PC-3 (cell line): ENCODE measurements around the gene NLGN1. TPM values are rescaled to one million over a fixed set of nuclear protein-coding genes. Genes with fewer than 3 reads are reported as not detected.

Experiments
- ATAC-seq: fragments of 200-7000 bp; cut with Tn5 transposase; 2 replicates; pipeline ENCODE4 v1.9.1; 2020; ENCODE audit warnings: mild to moderate bottlenecking, moderate library complexity
- BruUV-seq: library from RNA; stranded (reverse); fragments of 400-500 nt; replicated peaks from 2 replicates; lab custom pipeline; 2021; lab: Mats Ljungman, UMichigan
- CTCF ChIA-PET: fragments of 300-600 bp; sonication (Branson Sonifier 250); formaldehyde crosslinking; loops from one replicate; lab custom pipeline; 2022; ENCODE audit warnings: antibody characterized with exemption; lab: Charles Lee
- POLR2A ChIA-PET: fragments of 300-600 bp; sonication (Branson Sonifier 250); formaldehyde crosslinking; loops from one replicate; lab custom pipeline; 2022; ENCODE audit warnings: antibody characterized with exemption; ENCODE audit not compliant: unreplicated experiment; lab: Charles Lee
- DNase-seq: peaks from one replicate; pipeline ENCODE4 v3.0.0-alpha.2; 2015
- H2AFZ ChIP-seq: fragments of 300-600 bp; sonication (generic); 2 replicates; pipeline ENCODE4 v1.6.0; 2016; ENCODE audit warnings: antibody characterized with exemption, low read length
- H3F3A ChIP-seq: fragments of 300-600 bp; sonication (generic); one replicate; pipeline ENCODE4 v1.6.0; 2017; ENCODE audit warnings: antibody characterized with exemption, low read length, control low read depth, mild to moderate bottlenecking; ENCODE audit not compliant: unreplicated experiment
- H3K27ac ChIP-seq: fragments of 300-600 bp; sonication (generic); 2 replicates; pipeline ENCODE4 v1.5.1; 2016; ENCODE audit warnings: mild to moderate bottlenecking, low read length
- H3K27me3 ChIP-seq: fragments of 300-600 bp; sonication (generic); 2 replicates; pipeline ENCODE4 v1.6.1; 2016; ENCODE audit warnings: low read length, mixed read lengths
- H3K36me3 ChIP-seq: fragments of 300-600 bp; sonication (generic); 2 replicates; pipeline ENCODE4 v1.6.1; 2016; ENCODE audit warnings: low read depth, mixed run types, low read length, mixed read lengths
- H3K4me1 ChIP-seq: fragments of 300-600 bp; sonication (generic); 2 replicates; pipeline ENCODE4 v1.5.1; 2016; ENCODE audit warnings: low read length; ENCODE audit not compliant: insufficient read depth
- H3K4me2 ChIP-seq: fragments of 300-600 bp; sonication (generic); 2 replicates; pipeline ENCODE4 v1.6.0; 2016; ENCODE audit warnings: low read length
- H3K4me3 ChIP-seq: fragments of 300-600 bp; sonication (generic); 2 replicates; pipeline ENCODE4 v1.5.1; 2016; ENCODE audit warnings: mild to moderate bottlenecking, low read length, mixed read lengths
- H3K79me2 ChIP-seq: fragments of 300-600 bp; sonication (generic); 2 replicates; pipeline ENCODE4 v1.6.1; 2017; ENCODE audit warnings: low read length, mixed read lengths
- H3K9ac ChIP-seq: fragments of 300-600 bp; sonication (generic); 2 replicates; pipeline ENCODE4 v1.6.0; 2016; ENCODE audit warnings: mild to moderate bottlenecking, low read length
- H3K9me2 ChIP-seq: fragments of 300-600 bp; sonication (generic); replicated peaks from 2 replicates; pipeline ENCODE4 v1.6.1; 2016; ENCODE audit warnings: mixed run types, low read length, mixed read lengths
- H3K9me3 ChIP-seq: fragments of 300-600 bp; sonication (generic); 2 replicates; pipeline ENCODE4 v1.6.1; 2016; ENCODE audit warnings: low read length, mixed read lengths
- H4K20me1 ChIP-seq: fragments of 300-600 bp; sonication (generic); 2 replicates; pipeline ENCODE4 v1.6.1; 2016; ENCODE audit warnings: low read length, mixed read lengths
- EZH2 ChIP-seq: fragments of 300-600 bp; sonication (generic); IDR thresholded peaks from one replicate; pipeline ENCODE4 v1.6.1; 2017; ENCODE audit warnings: antibody characterized with exemption, mild to moderate bottlenecking, low read length; ENCODE audit not compliant: unreplicated experiment
- EZH2phosphoT487 ChIP-seq: fragments of 300-600 bp; sonication (generic); IDR thresholded peaks from 2 replicates; pipeline ENCODE4 v1.6.1; 2018; ENCODE audit warnings: mild to moderate bottlenecking, antibody characterized with exemption, low read length, borderline replicate concordance
- intact Hi-C: fragments of 100-400 bp; cut with micrococcal nuclease; formaldehyde crosslinking; loops from 2 replicates; pipeline ENCODE4 v1.9.0; 2023
- total RNA-seq: library from RNA; depleted of rRNA; stranded (reverse); fragments of >200 nt; gene quantifications from 2 replicates; pipeline ENCODE4 v1.2.3, GENCODE V29; 2014
- TF ChIP-seq, protein P1 (sequence below): fragments of 300-600 bp; sonication (generic); conservative IDR thresholded peaks from 2 replicates; pipeline ENCODE4 v1.5.1; 2017; ENCODE audit warnings: antibody characterized with exemption, low read depth, mild to moderate bottlenecking, low read length

Gene NLGN1
- total RNA-seq, 1 experiment from 2014 or later: 0.77 TPM

DNA sequence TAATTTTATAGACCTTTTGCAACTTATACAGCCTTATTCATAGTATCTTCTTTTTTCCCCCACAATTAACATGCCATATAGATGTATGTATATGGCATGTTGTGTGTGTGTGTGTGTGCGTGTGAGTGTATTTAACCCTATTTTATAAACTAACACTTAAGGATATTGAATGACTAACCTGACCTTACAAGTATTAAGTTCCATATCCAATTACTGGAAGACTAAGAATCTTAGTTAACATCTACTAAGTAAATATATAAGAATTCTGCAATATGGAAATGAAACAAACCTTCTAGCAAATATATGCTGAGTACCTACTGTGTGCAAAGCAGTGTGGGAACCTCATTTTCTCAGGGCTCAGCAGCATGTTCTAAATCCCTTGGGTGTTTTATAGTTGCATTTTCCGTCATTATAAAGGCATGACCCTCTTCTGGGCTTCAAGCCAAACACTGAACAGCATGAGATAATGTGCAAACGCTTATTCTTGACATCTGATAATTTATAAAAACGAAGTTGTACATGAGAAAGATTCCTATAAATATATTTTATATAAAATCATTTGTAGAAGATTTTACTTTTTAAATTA is 105.5 kb downstream of the NLGN1 start:
- Histone ChIP-seq H3K27me3 (no peaks in the 10 kb centered on the region), H3K9ac (no peak overlapping the region), H3K4me1 (no peaks in the 10 kb centered on the region), H3K4me2 (no peak overlapping the region), H3K79me2 (no peaks in the 10 kb centered on the region), H2AFZ (no peak overlapping the region), H3K27ac (no peak overlapping the region), H4K20me1 (no peaks in the 10 kb centered on the region), H3K4me3 (no peak overlapping the region), H3K9me2 (no peaks in the 10 kb centered on the region), H3K9me3 (no peaks in the 10 kb centered on the region), H3K36me3 (no peaks in the 10 kb centered on the region), H3F3A (no peaks in the 10 kb centered on the region)
- TF ChIP-seq EZH2phosphoT487 (no peak), EZH2 (no peak)
- TF ChIP-seq, protein P1, sequence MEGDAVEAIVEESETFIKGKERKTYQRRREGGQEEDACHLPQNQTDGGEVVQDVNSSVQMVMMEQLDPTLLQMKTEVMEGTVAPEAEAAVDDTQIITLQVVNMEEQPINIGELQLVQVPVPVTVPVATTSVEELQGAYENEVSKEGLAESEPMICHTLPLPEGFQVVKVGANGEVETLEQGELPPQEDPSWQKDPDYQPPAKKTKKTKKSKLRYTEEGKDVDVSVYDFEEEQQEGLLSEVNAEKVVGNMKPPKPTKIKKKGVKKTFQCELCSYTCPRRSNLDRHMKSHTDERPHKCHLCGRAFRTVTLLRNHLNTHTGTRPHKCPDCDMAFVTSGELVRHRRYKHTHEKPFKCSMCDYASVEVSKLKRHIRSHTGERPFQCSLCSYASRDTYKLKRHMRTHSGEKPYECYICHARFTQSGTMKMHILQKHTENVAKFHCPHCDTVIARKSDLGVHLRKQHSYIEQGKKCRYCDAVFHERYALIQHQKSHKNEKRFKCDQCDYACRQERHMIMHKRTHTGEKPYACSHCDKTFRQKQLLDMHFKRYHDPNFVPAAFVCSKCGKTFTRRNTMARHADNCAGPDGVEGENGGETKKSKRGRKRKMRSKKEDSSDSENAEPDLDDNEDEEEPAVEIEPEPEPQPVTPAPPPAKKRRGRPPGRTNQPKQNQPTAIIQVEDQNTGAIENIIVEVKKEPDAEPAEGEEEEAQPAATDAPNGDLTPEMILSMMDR: no peak
- ChIA-PET POLR2A (no interaction called here), CTCF (no interaction called here)
- no peak for ATAC-seq
- BruUV-seq: no TSS peak
- no peak for DNase-seq
- intact Hi-C loops: no loop called here

DNA sequence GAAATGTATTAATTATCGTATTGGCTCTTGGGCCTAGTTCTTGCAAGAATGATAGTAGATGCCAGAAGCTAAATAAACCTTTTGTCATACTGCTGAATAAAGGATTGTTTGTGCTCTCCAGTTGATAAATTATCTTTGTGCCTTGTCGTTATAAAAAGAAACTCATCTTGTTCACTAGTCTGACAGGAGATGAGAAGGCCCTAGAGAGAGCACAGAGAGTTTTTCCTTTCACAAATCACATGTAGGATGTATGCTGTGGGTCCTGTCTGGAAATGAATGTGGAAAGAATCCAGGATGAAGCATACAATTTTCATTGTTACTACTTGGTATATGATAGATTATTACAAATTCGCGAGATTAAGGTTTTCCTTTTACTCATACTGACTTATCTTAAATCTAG is 113.0 kb downstream of the NLGN1 start:
- TF ChIP-seq EZH2 (no peak), EZH2phosphoT487 (no peak)
- TF ChIP-seq, protein P1: no peak
- Histone ChIP-seq H3K27ac (no peak overlapping the region), H3F3A (no peaks in the 10 kb centered on the region), H3K4me1 (no peaks in the 10 kb centered on the region), H2AFZ (no peak overlapping the region), H4K20me1 (no peaks in the 10 kb centered on the region), H3K36me3 (no peaks in the 10 kb centered on the region), H3K4me3 (no peak overlapping the region), H3K79me2 (no peaks in the 10 kb centered on the region), H3K27me3 (0 out of 2 replicates have a peak, but pooled peaks cover 3% of the 10 kb centered on the region), H3K9me2 (no peaks in the 10 kb centered on the region), H3K4me2 (no peak overlapping the region), H3K9ac (no peak overlapping the region), H3K9me3 (no peaks in the 10 kb centered on the region)
- ATAC-seq: no peak
- POLR2A ChIA-PET: no interaction called here
- intact Hi-C loops: no loop called here
- BruUV-seq: no TSS peak
- no peak for DNase-seq
- CTCF ChIA-PET: no interaction called here

DNA sequence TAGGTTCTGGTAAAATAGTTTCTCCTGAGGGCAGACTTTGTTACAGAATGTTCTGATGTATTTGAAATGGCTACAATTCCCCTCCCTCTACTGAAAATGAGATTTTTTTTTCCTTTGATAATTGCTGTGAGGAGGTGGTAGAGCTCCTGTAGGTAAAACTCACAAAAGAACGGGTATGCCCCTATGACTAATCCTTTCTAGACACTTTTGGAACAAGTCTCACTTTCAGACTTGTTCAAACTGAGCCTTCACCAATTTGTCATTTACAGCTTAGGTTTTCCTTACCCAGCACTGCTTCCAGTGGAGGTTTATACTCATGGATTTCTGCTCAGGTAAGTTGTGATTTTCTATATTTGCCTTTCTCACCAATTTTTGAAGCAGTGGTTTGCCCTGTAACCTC is 115.6 kb downstream of the NLGN1 start:
- H3K9me3 ChIP-seq: no peaks in the 10 kb centered on the region
- no peak overlapping the region for H3K27ac ChIP-seq
- H3K4me2 ChIP-seq: no peak overlapping the region
- no peaks in the 10 kb centered on the region for H3K4me1 ChIP-seq
- BruUV-seq: no TSS peak
- ATAC-seq (peak; percentile 38), DNase-seq (no peak)
- H3K9ac ChIP-seq: no peak overlapping the region
- H3K36me3 ChIP-seq: no peaks in the 10 kb centered on the region
- POLR2A ChIA-PET: no interaction called here
- no peaks in the 10 kb centered on the region for H3F3A ChIP-seq
- no peaks in the 10 kb centered on the region for H3K9me2 ChIP-seq
- CTCF ChIA-PET: no interaction called here
- no peaks in the 10 kb centered on the region for H4K20me1 ChIP-seq
- TF ChIP-seq EZH2 (no peak), EZH2phosphoT487 (no peak)
- TF ChIP-seq, protein P1: no peak
- H3K79me2 ChIP-seq: no peaks in the 10 kb centered on the region
- H3K4me3 ChIP-seq: no peak overlapping the region
- no peak overlapping the region for H2AFZ ChIP-seq
- H3K27me3 ChIP-seq: 0 out of 2 replicates have a peak, but pooled peaks cover 3% of the 10 kb centered on the region
- intact Hi-C loops: no loop called here
